GM12878 (cell line): ENCODE results near the gene PTPN18. TPM values are rescaled to one million over a fixed set of nuclear protein-coding genes. Genes with fewer than 3 reads are reported as not detected.

Source experiments
- ATF2 ChIP-seq: IDR thresholded peaks from 2 replicates; pipeline ENCODE4 v1.6.1; 2012; ENCODE audit warnings: low read length, inconsistent platforms
- CBX5 ChIP-seq: sonication (generic); IDR thresholded peaks from 2 replicates; pipeline ENCODE4 v1.6.1; 2016; ENCODE audit warnings: low read depth, moderate library complexity, mild to moderate bottlenecking, inconsistent platforms
- CEBPZ ChIP-seq: fragments of 150-350 bp; IDR thresholded peaks from 2 replicates; pipeline ENCODE4 v1.6.1; 2016; ENCODE audit warnings: low read depth, low read length
- CUX1 ChIP-seq: IDR thresholded peaks from 2 replicates; pipeline ENCODE4 v1.6.1; 2012; ENCODE audit warnings: improper control_type of control experiment, low read depth, low read length; ENCODE audit not compliant: insufficient replicate concordance
- GATAD2B ChIP-seq: fragments of 450-650 bp; conservative IDR thresholded peaks from 2 replicates; pipeline ENCODE4 v1.6.1; 2017; ENCODE audit warnings: low read depth, mild to moderate bottlenecking, moderate library complexity
- MTA2 ChIP-seq: fragments of 450-650 bp; IDR thresholded peaks from 2 replicates; pipeline ENCODE4 v1.6.1; 2016; ENCODE audit warnings: low read depth, mild to moderate bottlenecking, moderate library complexity
- MXI1 ChIP-seq: fragments of 150-350 bp; IDR thresholded peaks from 2 replicates; pipeline ENCODE4 v1.6.1; 2011; ENCODE audit warnings: low read depth, mild to moderate bottlenecking, inconsistent platforms, low read length, improper control_type of control experiment
- SMAD5 ChIP-seq: IDR thresholded peaks from 2 replicates; pipeline ENCODE4 v1.6.1; 2016; ENCODE audit warnings: antibody characterized with exemption, low read depth
- TCF7 ChIP-seq: IDR thresholded peaks from 2 replicates; pipeline ENCODE4 v1.6.1; 2014; ENCODE audit warnings: antibody characterized with exemption, borderline replicate concordance
- USF2 ChIP-seq: IDR thresholded peaks from 2 replicates; pipeline ENCODE4 v1.6.1; 2011; ENCODE audit warnings: low read depth, low read length, improper control_type of control experiment, borderline replicate concordance
- polyA plus RNA-seq, 11 experiments: library from polyadenylated mRNA; depleted of rRNA in 4 of 11; unstranded in 6 of 11; stranded (reverse) in 5 of 11; fragments of >200 nt; fragmentation: Nextera tagmentation in 4 of 11; fragmentation: Illumina TruSeq in 1 of 11; extraction: Ambion mirVana in 4 of 11; extraction: Trizol in 1 of 11; gene quantifications; 1 replicate in 1 of 11; 2 replicates in 10 of 11; pipeline versions ENCODE4 v1.2.1 to v1.2.3, GENCODE V29; 2011 to 2016; ENCODE audit warnings: inconsistent platforms in 2 of 11, missing spikeins in 2 of 11, low read depth in 1 of 11
- total RNA-seq, 4 experiments: library from RNA; depleted of rRNA in 3 of 4; stranded (reverse); fragments of >200 nt in 3 of 4; fragmentation: Illumina TruSeq in 1 of 4; extraction: Trizol in 1 of 4; gene quantifications; 2 replicates each; pipeline versions ENCODE4 v1.2.1 to v1.2.3, GENCODE V29; 2013 to 2021

Gene PTPN18
- total and polyA plus RNA-seq, 10 of the 15 experiments (the other 5 are each of a cell fraction or from before 2014, with no cell fraction given): 14.8 to 89.9 (median 43.4) TPM

GRCh38 chr2:130372833-130373807 lies 17.3 kb downstream of the PTPN18 start (continued):
- TF ChIP-seq ATF2 (no peak), SMAD5 (0 out of 2 replicates have a peak, but pooled peaks have one; percentile 5), CUX1 (no peak), CBX5 (no peak), USF2 (no peak), MXI1 (0 out of 2 replicates have a peak, but pooled peaks have one; percentile 11), CEBPZ (no peak), TCF7 (no peak), MTA2 (peak; percentile 30; the same call in 1 of the 2 replicates), GATAD2B (no peak)
- TF ChIP-seq, all 136 proteins: peak for 7
